HG03378 (cell line): ENCODE data around the gene HDHD5.

ENCODE experiments used
- ATAC-seq: cut with Tn5 transposase; IDR thresholded peaks from one replicate; pipeline ENCODE4 v1.9.1; 2021; ENCODE audit warnings: mild to moderate bottlenecking, moderate library complexity; ENCODE audit not compliant: unreplicated experiment

HDHD5 gene

DNA sequence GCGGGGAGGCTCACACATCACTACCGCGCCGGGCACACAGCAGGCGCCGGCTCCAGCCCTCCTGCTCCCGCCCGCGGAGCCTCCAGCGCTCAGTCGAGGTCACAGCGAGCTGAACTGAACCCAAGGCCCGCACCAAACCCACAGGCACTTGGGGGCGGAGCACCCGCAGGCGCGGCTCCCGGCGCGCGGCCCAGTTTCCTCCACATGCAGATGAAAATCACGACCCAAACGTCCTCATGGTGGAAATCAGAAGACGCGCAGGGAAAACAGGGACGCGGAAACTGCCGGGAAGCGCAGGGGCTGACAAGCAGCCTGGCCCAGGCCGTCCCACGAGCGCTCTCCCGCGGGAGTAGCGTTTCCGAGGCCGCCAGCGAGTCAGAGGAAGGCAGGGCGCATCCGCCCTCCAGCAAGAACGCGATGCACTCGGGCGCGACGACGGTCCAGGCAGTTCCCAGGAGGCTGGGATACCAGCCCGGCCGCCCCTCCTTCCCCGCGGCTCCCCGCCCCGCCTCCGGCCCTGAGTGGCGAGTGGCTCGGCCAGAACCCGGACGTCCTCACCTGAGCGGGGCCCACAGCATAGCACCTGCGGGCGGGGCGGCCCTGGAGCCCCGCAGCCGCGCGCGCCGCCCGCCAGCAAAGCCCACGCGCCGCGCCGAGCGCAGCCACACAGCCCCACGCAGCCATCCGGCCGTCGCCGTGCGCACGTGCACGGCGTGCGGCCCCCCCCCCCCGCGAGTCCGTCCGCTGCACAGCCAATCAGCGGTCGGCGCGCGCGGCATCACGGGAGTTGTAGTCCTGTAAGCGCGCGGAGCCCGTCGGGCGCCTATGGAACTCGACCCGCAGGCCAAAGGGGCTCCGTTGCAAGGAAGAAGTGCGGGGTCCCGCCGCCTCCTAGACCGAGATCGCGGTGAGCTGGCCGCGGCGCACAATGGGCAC is at the start of gene HDHD5:
TSS of gene HDHD5 (minus strand) at position 710 of the 936 bp plus-strand sequence. CDS start at position 684, 26 bp downstream.
- peak; percentile 55 for ATAC-seq

GRCh38 chr22:17205432-17205831 is 46.4 kb upstream of the HDHD5 start:
- no peak for ATAC-seq

GRCh38 chr22:17201285-17201945 is 42.3 kb upstream of the HDHD5 start:
- ATAC-seq: no peak

- ATAC-seq: no peak
Measured at GRCh38 chr22:17199003-17199731, 40.1 kb upstream of the HDHD5 start.

- ATAC-seq: no peak
Measured at GRCh38 chr22:17198170-17199002, 39.3 kb upstream of the HDHD5 start.

- ATAC-seq: no peak
Measured at GRCh38 chr22:17194213-17194612, 35.1 kb upstream of the HDHD5 start.

- no peak for ATAC-seq
Measured at GRCh38 chr22:17192186-17192585, 33.1 kb upstream of the HDHD5 start.

DNA sequence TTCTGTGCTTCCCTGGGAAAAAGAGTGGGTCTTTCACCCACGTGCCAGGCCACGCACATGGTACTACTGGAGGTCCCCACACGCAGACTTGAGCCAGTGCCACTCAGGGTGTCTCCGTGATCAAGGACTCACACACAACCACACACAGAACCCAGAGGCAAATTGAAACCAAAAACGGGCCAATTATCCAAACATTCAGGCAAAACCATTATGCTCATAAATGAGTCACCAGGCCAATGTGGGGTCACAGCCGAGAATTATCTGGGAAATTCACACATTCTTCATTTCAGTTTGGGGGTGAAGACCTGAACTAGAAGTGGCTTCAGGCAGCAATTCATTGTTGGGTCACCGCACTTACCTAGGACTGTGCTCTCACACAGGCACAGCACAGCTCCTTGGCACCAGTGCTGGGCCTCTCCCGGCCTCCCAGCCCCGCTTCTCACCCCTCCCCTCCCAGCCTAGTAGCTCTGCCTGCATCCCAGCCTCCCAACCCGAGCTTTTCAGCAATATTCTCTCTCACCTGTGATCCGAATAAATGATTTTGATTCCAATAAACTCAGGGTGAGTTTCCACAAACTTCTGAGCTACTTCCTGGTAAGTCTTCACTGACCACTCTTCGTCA is 32.2 kb upstream of the HDHD5 start:
- ATAC-seq: no peak

DNA sequence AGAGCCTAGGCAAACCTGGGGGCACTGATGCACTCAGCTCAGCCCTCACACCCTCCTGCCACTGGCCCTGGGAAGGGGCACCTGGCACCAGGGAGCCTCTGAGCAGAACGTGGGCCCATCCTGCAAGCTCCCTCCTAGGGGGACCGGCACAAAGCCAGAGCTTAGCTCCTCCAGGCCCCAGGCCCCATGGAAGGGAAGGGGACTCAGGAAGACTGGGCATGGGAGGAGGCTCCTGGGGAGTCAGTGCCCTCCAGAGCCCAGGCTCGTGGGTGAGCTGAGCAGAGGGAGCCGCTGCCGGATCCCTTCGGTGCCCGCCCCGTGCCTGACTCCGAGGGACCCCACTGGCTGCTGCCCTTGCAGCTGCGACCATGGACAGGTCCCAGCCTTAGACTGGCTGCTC is 31.6 kb upstream of the HDHD5 start:
- ATAC-seq: no peak

DNA sequence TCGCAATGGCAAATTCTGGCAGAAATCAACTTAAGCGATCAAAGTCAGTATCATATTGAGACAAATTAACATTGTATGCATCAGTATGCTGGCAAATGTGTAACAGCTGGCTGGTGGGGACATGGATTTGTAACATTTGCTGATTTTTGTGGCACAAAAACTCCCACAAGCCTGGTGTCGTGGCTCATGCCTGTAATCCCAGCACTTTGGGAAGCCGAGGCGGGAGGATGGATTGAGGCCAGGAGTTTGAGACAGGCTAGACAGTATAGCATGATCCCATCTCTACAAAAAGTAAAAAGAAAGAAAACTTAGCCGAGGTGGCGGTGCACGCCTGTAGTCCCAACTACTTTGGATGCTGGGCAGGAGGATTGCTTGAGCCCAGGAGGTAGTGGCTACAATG is 17.6 kb upstream of the HDHD5 start:
- ATAC-seq: no peak

DNA sequence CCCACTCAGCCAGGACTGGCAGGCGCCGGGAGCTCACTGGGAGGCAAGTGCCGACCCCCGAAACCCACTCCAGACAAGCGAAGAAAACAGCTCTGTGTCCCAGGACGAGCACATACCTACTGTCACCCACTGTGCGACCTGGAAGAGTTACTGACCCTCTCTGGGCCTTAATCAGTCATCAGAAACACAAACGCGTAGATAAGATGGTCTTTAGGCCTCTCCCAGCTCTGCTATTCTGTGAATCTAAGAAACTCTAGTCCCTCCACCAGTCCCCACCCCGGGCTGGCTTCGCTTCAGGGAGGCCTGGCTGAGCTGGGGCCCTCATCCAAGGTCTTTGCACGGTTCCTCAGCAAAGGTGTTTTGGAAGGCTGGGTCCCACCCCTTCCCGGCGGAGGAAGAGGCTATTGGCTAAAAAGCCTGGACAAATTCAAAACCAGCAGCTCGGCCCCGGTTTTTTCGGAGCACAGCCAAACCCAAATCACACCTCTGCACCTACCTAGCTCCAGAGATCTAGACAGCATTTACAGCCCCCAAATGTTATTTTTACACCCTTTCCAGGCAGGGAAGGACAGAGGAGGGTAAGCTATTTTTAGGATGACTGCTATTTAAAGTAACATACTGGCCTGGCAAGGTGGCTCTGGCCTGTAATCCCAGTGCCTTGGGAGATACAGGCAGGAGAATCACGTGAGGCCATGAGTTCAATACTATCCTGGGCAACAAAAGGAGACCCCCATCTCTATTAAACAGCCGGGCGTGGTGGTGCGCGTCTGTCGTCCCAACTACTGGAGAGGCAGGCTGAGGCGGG is 13.2 kb upstream of the HDHD5 start:
- no peak for ATAC-seq

DNA sequence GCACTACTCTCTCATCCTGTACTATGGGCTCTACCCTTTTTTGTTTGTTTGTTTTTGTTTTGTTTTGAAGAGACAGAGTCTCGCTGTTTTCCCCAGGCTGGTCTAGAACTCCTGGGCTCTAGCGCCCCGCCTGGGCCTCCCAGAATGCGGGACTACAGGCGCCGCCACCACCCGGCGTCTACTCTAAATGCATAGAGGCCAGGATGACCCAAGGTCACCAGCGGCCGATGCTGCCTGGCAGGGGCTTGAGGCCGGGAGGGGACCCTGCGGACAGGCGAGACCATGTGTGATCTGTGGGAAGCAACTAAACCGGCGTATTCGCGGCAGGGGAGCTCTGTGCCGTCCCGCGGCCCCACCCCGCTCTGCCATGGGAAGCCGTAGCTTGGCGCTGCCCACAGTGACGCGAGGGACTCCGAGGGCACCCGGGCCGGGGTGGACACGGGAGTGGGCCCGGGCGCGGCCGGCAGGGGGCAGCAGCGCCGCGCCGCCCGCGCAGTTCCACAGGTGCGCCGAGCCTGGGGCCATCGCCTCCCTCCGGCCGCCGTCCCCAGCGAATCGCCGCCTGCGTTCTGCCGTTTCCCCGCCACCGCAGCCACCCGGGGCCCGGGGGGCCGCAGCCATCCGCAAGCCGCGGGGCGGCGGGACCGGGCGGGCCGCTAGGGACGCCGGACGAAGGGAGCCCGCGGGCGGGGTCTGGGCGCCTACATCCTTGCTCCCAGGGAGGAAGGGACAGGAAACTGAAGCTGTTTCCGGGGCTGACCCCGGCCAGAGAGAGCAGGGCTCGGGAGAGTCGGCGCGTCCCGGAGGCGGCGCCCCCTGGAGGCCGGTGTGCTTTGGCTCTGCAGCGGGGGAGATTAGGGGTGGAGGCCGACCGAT is 12.3 kb upstream of the HDHD5 start:
- ATAC-seq: peak; percentile 87

DNA sequence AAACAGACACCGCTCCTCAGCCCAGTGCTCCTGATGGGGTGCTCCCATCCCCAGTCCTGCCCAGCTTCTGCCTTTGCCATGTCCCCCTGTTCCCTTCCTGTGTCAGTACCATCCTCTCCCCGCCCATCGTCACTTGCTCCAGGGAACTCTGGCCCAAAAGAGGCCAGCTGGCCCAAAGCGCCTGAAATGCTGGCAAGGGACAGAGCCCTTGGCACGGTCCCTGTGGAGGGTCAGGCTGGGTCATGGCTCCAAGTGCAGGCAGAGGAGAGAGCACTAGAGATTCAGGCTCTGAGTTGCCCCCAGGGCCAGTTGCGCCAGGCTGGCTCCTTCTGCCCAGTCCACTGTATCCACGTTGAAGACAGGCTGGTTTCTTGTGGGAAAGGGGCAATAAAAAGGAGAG is 8.4 kb upstream of the HDHD5 start:
- ATAC-seq: no peak

DNA sequence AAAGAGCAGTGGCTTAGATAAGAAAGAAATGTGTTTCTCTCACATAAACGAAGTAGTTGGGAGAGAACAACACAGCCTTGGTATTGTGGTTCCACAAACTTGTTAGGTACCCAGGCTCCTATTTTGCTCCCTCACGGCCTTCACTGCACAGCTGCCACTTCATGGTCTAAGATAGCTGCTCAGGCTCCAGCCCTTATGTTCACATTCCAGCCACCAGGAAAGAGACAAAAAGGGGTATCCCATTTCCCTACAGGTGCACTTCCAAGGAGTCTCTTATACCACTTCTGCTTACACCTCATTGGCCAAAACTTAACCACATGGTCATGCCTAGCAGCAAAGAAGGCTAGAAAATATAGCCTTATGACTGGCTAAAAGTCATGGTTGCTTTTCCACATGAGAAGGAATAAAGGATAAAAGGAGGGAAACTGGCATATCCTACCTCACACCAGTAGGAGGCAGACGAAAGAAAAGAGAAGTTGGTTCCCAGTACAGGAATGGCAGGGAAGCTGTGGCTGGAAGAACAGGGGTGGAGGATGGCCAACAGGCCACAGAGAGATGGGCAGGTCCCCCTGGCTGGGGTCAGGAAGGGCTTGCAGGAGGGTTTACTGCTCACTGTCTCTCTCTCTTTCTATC is 5.4 kb upstream of the HDHD5 start:
- ATAC-seq: no peak

DNA sequence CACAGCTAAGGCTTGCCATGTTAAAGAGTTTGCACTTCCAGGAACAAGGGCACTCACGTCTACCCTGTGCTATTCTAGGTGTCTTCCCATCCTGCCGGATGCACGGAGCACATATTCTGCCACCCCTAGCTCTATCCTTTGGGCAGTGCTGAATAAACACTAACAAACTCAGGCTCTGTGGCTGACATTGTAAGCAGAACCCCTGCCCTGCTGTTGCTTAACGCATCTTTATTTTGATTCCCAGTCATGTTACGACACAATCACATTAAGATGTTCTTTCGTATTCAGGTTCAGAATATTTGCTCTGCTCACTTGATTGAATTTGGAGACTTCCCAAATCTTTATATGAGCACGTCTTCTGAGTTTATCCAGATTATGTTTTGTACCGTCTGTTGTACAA is 3.7 kb upstream of the HDHD5 start:
- no peak for ATAC-seq

- ATAC-seq: no peak
Measured at GRCh38 chr22:17161991-17162390, 2.9 kb upstream of the HDHD5 start.

DNA sequence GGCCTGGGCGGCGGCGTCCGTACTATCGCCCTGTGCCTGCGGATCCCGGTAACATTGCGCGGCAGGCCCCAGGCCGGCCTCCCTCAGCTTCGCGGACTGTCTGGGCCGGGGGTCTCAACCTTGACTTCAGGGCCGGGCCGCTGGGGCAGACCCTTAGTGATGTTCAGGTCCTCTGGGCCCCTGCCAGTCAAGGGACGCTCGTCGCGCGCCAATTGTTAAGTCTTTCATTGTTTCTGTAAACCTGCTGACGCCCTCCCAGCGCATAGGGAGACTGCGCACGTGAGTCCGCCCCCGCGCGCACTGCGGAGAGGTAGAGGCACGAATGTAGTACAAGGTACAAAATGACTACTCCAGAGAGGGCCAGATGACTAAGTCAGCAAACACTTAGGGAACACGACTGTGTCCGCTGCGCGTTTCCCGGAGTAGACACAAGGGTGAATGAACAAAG is 451 bp upstream of the HDHD5 start:
- peak; percentile 29 for ATAC-seq

DNA sequence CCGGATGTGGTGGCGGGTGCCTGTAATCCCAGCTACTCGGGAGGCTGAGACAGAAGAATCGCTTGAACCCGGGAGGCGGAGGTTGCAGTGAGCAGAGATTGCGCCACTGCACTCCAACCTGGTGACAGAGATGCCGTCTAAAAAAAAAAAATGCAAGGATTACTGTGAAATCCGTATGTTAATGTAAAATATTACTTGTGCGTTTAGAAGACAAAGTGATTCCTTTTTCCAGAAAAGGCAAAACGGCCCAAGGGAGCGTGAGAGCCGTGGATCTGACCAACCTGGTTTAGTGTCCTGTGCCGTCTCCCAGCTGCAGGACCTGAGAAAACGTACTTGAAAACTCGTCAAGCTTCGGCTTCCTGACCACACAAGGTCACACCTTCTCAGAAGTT is 905 bp downstream of the HDHD5 start:
- ATAC-seq: no peak
